Endothelial cell of umbilical vein (primary cell): ENCODE measurements around the gene LIPE. TPM values are rescaled to one million over a fixed set of nuclear protein-coding genes. Genes with fewer than 3 reads are reported as not detected.

Source experiments
- BruUV-seq: library from RNA; stranded (reverse); fragments of 400-500 nt; replicated peaks from 2 replicates; lab custom pipeline; 2021; lab: Mats Ljungman, UMichigan
- CTCF ChIA-PET: fragments of 300-600, 350-600 bp; sonication (Branson Sonifier 250); formaldehyde crosslinking; loops from one replicate; lab custom pipeline; 2021; ENCODE audit warnings: antibody characterized with exemption, inconsistent platforms; lab: Charles Lee
- POLR2A ChIA-PET: fragments of 300-600, 350-600 bp; sonication (Branson Sonifier 250); formaldehyde crosslinking; loops from one replicate; lab custom pipeline; 2021; ENCODE audit warnings: antibody characterized with exemption, inconsistent platforms; lab: Charles Lee
- DNase-seq: peaks from one replicate; pipeline ENCODE4 v3.0.0-alpha.2; 2011; ENCODE audit warnings: low read depth, low spot score
- FAIRE-seq: peaks from 2 replicates; lab custom pipeline; 2011; peaks lifted over from hg19 to GRCh38; lab: Jason Lieb, UNC
- H2AFZ ChIP-seq: 2 replicates; pipeline ENCODE4 v1.6.0; 2012; ENCODE audit warnings: low read depth, low read length, control low read depth, inconsistent platforms
- H3K27ac ChIP-seq: 2 replicates; pipeline ENCODE4 v1.5.1; 2011; ENCODE audit warnings: low read depth, mild to moderate bottlenecking, control low read depth, low read length, moderate library complexity; ENCODE audit not compliant: insufficient read depth
- H3K27me3 ChIP-seq, 2 experiments: 2 replicates each; pipeline versions ENCODE4 v1.6.0 to v1.6.1; 2011; ENCODE audit warnings: low read length in 2 of 2, mixed read lengths in 1 of 2; ENCODE audit not compliant: control insufficient read depth in 2 of 2, insufficient read depth in 2 of 2
- H3K36me3 ChIP-seq, 2 experiments: 2 replicates in 1 of 2; 3 replicates in 1 of 2; pipeline ENCODE4 v1.5.1; 2011; ENCODE audit warnings: low read length in 2 of 2, mild to moderate bottlenecking in 1 of 2, moderate library complexity in 1 of 2; ENCODE audit not compliant: control insufficient read depth in 2 of 2, insufficient read depth in 2 of 2; ENCODE audit errors: extremely low read depth in 1 of 2
- H3K4me1 ChIP-seq: 3 replicates; pipeline ENCODE4 v1.5.1; 2011; ENCODE audit warnings: mild to moderate bottlenecking, low read length; ENCODE audit not compliant: control insufficient read depth, insufficient read depth; ENCODE audit errors: extremely low read depth
- H3K4me2 ChIP-seq: 2 replicates; pipeline ENCODE4 v1.6.1; 2011; ENCODE audit warnings: low read length, control low read depth, mixed read lengths; ENCODE audit not compliant: insufficient read depth
- H3K4me3 ChIP-seq, 3 experiments: fragments of 200-600 bp in 1 of 3; sonication (generic), shearing (Covaris generic) in 1 of 3; replicated peaks in 1 of 3; 2 replicates each; pipeline ENCODE4 v1.5.1; 2011 to 2016; ENCODE audit warnings: control low read depth in 3 of 3, low read length in 3 of 3, mild to moderate bottlenecking in 2 of 3, inconsistent platforms in 1 of 3, low read depth in 1 of 3, moderate library complexity in 1 of 3; ENCODE audit not compliant: insufficient read depth in 1 of 3
- H3K79me2 ChIP-seq: 2 replicates; pipeline ENCODE4 v1.6.0; 2012; ENCODE audit warnings: low read length, inconsistent platforms; ENCODE audit not compliant: control insufficient read depth, insufficient read depth
- H3K9ac ChIP-seq: replicated peaks from 2 replicates; pipeline ENCODE3; 2011; ENCODE audit warnings: low read length, control low read depth; ENCODE audit not compliant: insufficient read depth; ENCODE audit errors: extremely low read depth
- H3K9me1 ChIP-seq: replicated peaks from 3 replicates; pipeline ENCODE4 v1.6.0; 2011; ENCODE audit warnings: mild to moderate bottlenecking, low read length; ENCODE audit not compliant: control insufficient read depth, insufficient read depth; ENCODE audit errors: extremely low read depth
- H3K9me3 ChIP-seq: replicated peaks from 2 replicates; pipeline ENCODE4 v1.5.1; 2012; ENCODE audit warnings: low read length, inconsistent platforms; ENCODE audit not compliant: control insufficient read depth, insufficient read depth
- H4K20me1 ChIP-seq: replicated peaks from 2 replicates; pipeline ENCODE3; 2011; ENCODE audit warnings: mild to moderate bottlenecking, low read length; ENCODE audit not compliant: control insufficient read depth, insufficient read depth; ENCODE audit errors: extremely low read depth
- CTCF ChIP-seq, 2 donors: IDR thresholded peaks; 1 replicate in 1 of 2; 2 replicates in 1 of 2; pipeline ENCODE4 v1.5.1; 2011; ENCODE audit warnings: low read length in 2 of 2, mild to moderate bottlenecking in 2 of 2, moderate library complexity in 2 of 2, control low read depth in 1 of 2, inconsistent platforms in 1 of 2, low read depth in 1 of 2; ENCODE audit not compliant: insufficient read depth in 1 of 2; ENCODE audit errors: extremely low read depth in 1 of 2
- EZH2 ChIP-seq: IDR thresholded peaks from 2 replicates; pipeline ENCODE4 v1.6.1; 2012; ENCODE audit warnings: borderline replicate concordance, low read depth, mild to moderate bottlenecking, moderate library complexity, low read length, inconsistent platforms; ENCODE audit not compliant: severe bottlenecking
- FOS ChIP-seq: IDR thresholded peaks from 2 replicates; pipeline ENCODE4 v1.6.1; 2011; ENCODE audit warnings: mild to moderate bottlenecking, low read length, moderate library complexity, borderline replicate concordance; ENCODE audit not compliant: insufficient read depth
- GATA2 ChIP-seq: IDR thresholded peaks from 2 replicates; pipeline ENCODE4 v1.7.0; 2011; ENCODE audit warnings: low read depth, mild to moderate bottlenecking, moderate library complexity, mixed read lengths, low read length; ENCODE audit not compliant: insufficient read length, insufficient read depth
- JUN ChIP-seq: IDR thresholded peaks from 2 replicates; pipeline ENCODE4 v1.6.1; 2011; ENCODE audit warnings: borderline replicate concordance, low read depth; ENCODE audit not compliant: insufficient read length, insufficient read depth
- MYC ChIP-seq: IDR thresholded peaks from one replicate; pipeline ENCODE4 v1.6.1; 2011; ENCODE audit warnings: mild to moderate bottlenecking, low read depth, low read length
- POLR2A ChIP-seq: IDR thresholded peaks from 2 replicates; pipeline ENCODE4 v1.6.1; 2012; ENCODE audit warnings: low read depth, mild to moderate bottlenecking, control low read depth, low read length
- POLR2AphosphoS5 ChIP-seq: IDR thresholded peaks from 2 replicates; pipeline ENCODE4 v1.6.1; 2012; ENCODE audit warnings: low read depth, mild to moderate bottlenecking, control low read depth, low read length, moderate library complexity; ENCODE audit not compliant: insufficient read depth
- dilution Hi-C: fragments of 300-500 bp; cut with MboI; formaldehyde crosslinking; loops from one replicate; pipeline ENCODE4 v1.15.0; 2019; ENCODE audit warnings: low sequenced_read_pairs; ENCODE audit not compliant: extremely low pct_ligation_motif_present
- intact Hi-C: fragments of 100-400 bp; cut with micrococcal nuclease; formaldehyde crosslinking; loops from one replicate; pipeline ENCODE4 v1.10.0; 2022
- polyA plus RNA-seq, 4 experiments: library from polyadenylated mRNA; depleted of rRNA in 3 of 4; stranded (reverse) in 3 of 4; unstranded in 1 of 4; fragments of >200 nt; gene quantifications; 2 replicates each; pipeline versions ENCODE4 v1.2.1 to v1.2.3, GENCODE V29; 2011 to 2012; ENCODE audit warnings: missing spikeins in 1 of 4
- total RNA-seq: library from RNA; stranded (reverse); gene quantifications from 2 replicates; pipeline ENCODE4 v1.2.3, GENCODE V29; 2021
- TF ChIP-seq, protein P1 (sequence below): IDR thresholded peaks from 2 replicates; pipeline ENCODE4 v1.6.1; 2011; ENCODE audit not compliant: insufficient read depth, insufficient read length

Gene LIPE
- total and polyA plus RNA-seq, 2 donors (not counting 3 experiments of a cell fraction or from before 2014, with no cell fraction given), result 3.8 to 13.5 TPM

DNA sequence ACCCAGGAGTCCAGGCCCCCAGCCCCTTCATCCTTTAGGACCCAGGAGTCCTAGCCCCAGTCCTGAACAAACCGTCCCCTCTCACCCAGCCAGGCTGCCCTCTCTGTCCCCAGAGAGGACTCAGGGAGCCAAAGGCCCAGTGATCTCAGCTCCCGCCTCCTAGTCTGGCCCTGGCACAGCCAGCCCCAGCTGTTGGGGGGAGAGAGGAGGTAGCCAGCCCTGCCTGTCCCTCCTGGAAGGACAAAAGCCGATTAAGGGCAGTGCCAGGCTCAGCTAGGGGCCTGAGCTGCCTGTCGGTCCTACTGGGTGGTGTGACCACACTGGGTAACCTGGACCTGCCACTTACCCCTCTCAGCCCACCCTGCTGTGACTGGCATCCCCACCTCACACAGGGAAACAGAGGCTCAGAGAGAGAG is 14.5 kb downstream of the LIPE start:
- ChIA-PET POLR2A (no interaction called here), CTCF (interaction anchor here (1.4 to 2.2 kb wide), 3 partner anchors 7 to 28 kb away, joined by 4 to 14 read pairs (median 4); no protein-coding TSS in a partner anchor)
- no peaks in the 10 kb centered on the region for H3K27me3 ChIP-seq
- H2AFZ ChIP-seq, result no peak overlapping the region
- H3K36me3 ChIP-seq, result no peaks in the 10 kb centered on the region
- intact Hi-C loops (no loop called here), dilution Hi-C loops (no loop called here)
- FAIRE-seq (no peak), DNase-seq (no peak)
- H3K4me2 ChIP-seq, result no peak overlapping the region
- no TSS peak for BruUV-seq
- H3K4me1 ChIP-seq, result no peaks in the 10 kb centered on the region
- H3K9me3 ChIP-seq, result no peaks in the 10 kb centered on the region
- H3K4me3 ChIP-seq, result no peak overlapping the region
- no peaks in the 10 kb centered on the region for H3K79me2 ChIP-seq
- no peaks in the 10 kb centered on the region for H3K9me1 ChIP-seq
- no peaks in the 10 kb centered on the region for H4K20me1 ChIP-seq
- no peak overlapping the region for H3K9ac ChIP-seq
- TF ChIP-seq EZH2 (no peak), MYC (no peak), CTCF (IDR thresholded peaks at IDR 0.05; ENCODE audit: extremely low read depth in 1 of 2, insufficient read depth in 1 of 2, low read depth in 1 of 2, low read length in 2 of 2) (no peak), POLR2A (no peak), FOS (no peak), JUN (no peak), GATA2 (no peak), POLR2AphosphoS5 (no peak)
- TF ChIP-seq, protein P1, sequence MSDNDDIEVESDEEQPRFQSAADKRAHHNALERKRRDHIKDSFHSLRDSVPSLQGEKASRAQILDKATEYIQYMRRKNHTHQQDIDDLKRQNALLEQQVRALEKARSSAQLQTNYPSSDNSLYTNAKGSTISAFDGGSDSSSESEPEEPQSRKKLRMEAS, result no peak
- H3K27ac ChIP-seq, result no peak overlapping the region
